ENCODE data around the gene SYT3.
"Not testable (repeated sequence)": the region's sequence is repeated elsewhere in the genome, so short reads cannot be mapped to it uniquely, and the experiment has no call there.

The SYT3 gene

DNA sequence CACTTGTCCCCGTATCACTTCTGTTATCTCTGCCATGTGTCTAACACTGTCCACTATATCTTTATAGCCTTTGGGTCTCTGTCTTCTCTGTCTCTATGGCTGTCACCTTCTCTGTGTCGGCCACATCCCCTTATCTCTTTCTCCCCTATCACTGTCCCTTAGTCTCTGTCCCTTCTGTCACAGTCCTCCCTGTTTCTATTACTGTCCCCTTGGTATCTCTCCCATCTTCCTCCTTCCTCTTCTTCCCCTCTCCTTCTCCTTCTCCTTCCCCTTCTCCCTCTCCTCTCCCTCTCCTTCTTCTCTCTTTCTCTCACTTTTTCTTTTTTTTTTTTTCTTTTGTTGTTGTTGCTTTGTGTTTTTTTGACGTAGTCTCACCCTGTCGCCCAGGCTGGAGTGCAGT, 36.7 kb downstream of the SYT3 start:
- DNase-seq (ENCODE audit: low spot score) = no peak

DNA sequence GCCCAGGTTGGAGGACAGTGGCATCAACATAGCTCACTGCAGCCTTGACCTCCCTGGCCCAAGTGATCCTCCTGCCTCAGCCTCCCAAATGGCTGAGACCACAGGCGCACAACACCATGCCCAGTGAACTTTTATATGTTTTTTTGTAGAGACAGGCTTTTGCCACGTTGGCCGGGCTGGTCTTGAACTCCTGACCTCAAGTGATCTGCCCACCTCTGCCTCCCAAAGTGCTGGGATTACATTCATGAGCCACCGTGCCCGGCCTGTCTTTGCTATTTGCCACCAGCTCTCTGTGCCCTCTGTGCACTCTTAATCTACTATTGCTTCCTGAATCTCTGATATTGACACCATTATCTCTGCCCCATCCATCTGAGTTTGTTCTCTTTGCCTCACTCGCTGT, 37.2 kb downstream of the SYT3 start:
- DNase-seq (ENCODE audit: low spot score) = no peak

DNA sequence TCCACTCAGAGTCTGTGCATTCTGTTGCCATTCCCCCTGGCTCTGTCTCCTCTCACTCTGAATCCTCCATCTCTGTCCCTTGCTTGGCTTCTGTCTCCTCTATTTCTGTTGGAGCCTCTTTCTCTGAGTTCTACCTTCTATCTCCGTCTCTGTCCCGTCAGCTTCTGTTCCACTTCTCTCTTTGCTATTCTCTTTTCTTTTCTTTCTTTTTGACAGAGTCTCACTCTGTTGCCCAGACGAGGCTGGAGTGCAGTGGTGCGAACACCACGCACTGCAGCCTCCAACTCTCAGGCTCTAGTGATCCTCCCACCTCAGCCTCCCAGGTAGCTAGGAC, 37.6 kb downstream of the SYT3 start:
- no peak for DNase-seq (ENCODE audit: low spot score)

DNA sequence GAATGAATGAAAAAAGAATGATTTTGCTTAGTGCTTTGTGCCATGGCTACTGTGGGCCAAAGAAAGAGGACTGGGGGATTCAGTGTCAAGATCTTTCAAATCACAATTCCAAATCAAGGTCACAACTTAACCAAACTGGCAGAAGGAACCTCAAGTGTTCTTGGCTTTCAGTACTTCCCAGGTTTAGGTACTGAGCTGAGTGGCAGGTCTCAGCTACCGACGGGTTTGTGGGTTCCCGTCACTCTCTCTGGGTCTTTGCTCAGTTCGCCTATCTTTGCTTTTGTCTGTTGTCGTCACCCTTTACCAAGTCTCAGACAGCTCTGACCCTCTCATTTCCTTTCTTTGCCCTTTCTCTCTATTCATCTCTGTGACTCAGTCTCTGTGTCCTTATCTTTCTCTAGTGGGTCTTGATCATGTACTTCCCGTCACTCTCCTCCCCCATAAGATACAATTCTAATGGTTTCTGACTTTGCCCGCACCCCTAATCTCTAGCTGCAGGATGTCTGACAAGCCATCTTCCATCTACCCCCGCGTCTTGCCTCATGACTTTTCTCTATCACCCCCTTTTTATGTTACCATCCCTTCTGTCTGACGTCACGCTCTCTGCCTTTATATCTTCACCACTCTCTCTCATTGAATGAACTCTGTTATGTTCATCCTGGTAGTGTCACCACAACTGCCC, 38.1 kb downstream of the SYT3 start:
- no peak for DNase-seq (ENCODE audit: low spot score)

DNA sequence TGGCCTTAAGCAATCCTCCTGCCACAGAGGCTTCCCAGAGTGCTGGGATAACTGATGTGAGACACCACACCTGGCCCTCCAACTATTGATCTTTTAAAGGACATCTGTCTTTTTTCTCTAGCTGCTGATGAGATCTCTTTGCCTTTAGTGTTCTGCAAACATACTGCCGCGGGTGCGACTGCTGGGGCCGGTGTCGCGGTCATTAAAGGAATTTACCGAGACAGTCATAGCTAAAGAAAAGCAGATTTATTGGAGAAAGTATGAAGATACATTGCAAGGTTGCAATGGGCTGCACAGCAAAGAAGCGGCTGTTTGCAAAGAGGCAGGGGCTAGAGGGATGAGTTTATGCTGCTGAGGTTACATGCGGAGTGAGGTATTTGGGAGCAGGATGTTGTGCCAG, 40.3 kb downstream of the SYT3 start:
- DNase-seq (ENCODE audit: low spot score) = no peak

DNA sequence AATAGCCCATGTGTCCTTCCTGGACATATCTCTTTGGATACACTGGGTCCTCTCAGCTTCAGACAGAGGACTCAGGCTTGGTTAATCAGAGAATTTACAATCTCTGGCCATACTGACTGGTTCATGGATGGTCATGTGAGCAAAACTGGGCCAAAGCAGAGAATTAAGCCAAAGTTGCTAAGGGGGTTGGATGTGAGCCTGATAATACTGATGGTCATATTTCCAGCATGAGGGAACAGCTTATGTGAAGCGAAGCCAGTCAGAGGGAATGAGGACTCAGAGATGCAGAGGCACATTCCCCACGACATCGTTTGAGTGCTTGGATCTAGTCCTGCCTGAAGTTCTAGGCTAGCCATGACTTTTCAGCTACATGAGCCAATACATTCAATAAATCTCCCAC, 49.5 kb downstream of the SYT3 start:
- no peak for DNase-seq (ENCODE audit: low spot score)

DNA sequence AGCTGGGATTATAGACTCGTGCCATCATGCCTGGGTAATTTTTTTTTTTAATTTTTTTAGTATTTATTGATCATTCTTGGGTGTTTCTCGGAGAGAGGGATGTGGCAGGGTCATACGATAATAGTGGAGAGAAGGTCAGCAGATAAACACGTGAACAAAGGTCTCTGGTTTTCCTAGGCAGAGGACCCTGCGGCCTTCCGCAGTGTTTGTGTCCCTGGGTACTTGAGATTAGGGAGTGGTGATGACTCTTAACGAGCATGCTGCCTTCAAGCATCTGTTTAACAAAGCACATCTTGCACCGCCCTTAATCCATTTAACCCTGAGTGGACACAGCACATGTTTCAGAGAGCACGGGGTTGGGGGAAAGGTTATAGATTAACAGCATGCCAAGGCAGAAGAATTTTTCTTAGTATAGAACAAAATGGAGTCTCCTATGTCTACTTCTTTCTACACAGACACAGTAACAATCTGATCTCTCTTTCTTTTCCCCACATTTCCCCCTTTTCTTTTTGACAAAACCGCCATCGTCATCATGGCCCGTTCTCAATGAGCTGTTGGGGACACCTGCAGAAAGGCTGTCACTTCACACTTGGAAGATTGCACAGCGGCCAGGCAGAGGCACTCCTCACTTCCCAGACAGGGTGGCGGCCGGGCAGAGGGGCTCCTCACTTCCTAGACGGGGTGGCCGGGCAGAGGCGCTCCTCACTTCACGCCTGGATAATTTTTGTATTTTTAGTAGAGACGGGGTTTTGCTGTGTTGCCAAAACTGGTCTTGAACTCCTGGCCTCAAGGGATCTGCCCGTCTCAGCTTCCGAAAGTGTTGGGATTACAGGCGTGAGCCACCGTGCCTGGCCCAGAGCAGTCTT, 57.7 kb downstream of the SYT3 start:
- not testable (repeated sequence) for DNase-seq (ENCODE audit: low spot score)

DNA sequence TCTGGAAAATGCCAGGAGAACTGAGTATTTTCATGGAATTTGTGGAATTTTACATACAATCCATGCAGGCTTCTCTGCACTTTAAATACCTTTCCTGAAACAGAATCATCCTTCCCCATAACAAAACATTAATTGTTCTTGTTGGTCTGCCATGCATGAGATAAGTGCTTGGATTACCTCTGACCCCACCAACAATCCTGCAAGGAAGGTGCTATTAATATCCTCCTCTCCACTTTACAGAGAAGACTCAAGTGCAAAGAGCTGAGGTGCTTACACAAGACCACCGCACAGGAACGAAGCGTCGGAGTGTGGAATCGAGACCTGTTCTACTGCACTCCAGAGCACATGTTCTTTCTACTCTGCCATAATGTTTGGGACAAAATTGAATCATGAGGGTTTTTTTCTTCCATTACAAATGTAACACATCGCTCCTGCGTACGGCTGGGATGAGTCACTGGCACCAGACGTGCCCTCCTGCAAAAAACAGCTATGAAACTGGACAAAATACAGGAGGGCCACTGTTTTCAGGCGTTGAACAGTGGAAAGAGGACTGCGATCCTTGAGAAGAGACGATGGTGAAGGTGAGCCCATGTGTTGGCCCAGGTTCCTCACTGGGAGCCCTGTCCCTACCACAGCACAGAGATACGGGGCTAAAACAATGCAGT, 58.6 kb downstream of the SYT3 start:
- no peak for DNase-seq (ENCODE audit: low spot score)

DNA sequence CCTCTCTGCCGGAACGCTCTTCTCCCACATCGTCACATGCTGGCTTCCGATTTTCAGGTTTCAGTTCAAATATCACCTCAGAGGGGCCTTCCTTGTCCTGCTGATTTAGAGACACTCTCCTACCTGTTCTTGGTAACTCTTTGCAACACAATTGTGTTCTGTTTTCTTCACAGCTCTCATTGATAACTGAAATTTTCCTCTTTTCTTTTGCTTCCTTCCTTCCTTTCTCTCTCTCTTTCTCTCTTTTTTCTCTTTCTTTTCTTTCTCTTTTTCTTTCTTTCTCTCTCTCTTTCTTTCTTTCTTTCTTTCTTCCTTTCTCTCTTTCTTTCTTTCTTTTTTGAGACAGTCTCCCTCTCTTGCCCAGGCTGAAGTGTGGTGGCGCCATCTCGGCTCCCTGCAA, 59.4 kb downstream of the SYT3 start:
- DNase-seq (ENCODE audit: low spot score) = no peak

DNA sequence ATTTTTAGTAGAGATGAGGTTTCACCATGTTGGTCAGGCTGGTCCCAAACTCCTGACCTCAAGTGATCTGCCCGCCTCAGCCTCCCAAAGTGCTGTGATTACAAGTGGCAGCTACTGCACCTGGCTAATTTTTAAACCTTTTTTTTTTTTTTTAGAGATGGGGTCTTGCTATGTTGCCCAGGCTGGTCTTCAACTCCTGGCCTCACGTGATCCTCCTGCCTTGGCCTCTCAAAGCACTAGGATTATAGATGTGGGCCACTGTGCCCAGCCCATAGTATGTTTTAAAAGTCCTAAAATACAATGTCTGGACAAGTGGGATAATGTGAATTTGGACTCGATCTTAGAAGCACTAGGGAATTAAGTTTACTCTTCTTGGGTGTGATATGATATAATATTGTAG, 62.9 kb downstream of the SYT3 start:
- not testable (repeated sequence) for DNase-seq (ENCODE audit: low spot score)

DNA sequence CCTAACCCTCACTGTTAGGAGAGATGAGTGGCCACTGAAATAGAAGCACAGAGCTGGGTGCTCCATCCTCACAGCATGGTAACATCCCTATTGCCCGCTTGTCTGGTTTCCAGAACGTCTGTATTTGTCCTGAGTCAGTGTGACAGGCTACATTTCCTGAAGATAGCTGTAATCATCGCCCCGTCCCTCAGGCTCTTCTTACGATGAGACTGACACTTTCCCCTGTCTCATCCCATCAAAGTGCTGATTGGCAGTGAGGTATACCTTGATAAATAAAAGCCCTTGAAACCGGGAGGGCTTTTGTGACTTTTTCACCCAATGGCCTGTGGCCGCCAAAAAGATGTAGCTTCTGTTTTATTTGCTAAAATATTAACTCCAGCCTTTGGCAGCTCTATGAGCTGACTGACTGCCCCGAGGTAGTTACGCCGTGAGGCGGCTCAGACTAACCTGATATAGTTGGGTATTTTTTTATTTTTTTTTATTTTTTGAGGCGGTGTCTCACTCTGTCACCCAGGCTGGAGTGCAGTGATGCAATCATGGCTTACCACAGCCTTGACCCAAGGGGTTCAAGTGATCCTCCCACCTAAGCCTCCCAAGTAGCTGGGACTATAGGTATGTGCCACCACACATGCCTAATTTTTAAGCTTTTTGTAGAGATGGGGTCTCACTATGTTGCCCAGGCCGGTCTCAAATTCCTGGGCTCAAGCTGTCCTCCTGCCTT, 65.8 kb downstream of the SYT3 start:
- DNase-seq (ENCODE audit: low spot score) = no peak
